Uterus (tissue), 4 donors: ENCODE measurements around the gene ZNF777. TPM values are rescaled to one million over a fixed set of nuclear protein-coding genes. Genes with fewer than 3 reads are reported as not detected.

Source experiments
- DNase-seq, 2 donors: peaks; one replicate each; pipeline ENCODE4 v3.0.0-alpha.2; 2019 to 2020
- H3K27ac ChIP-seq, 2 donors: fragments of 200-600 bp; sonication (generic); 1 replicate in 1 of 2; 2 replicates in 1 of 2; pipeline ENCODE4 v1.5.1; 2016 to 2018
- H3K27me3 ChIP-seq, 2 donors: fragments of 200-600 bp; sonication (generic); one replicate each; pipeline ENCODE4 v1.5.1; 2018 to 2019; ENCODE audit warnings: control low read depth in 1 of 2
- H3K36me3 ChIP-seq, 2 donors: fragments of 200-600 bp; sonication (generic); one replicate each; pipeline ENCODE4 v1.5.1; 2019; ENCODE audit warnings: control low read depth in 1 of 2
- H3K4me1 ChIP-seq, 2 donors: fragments of 200-600 bp; sonication (generic); one replicate each; pipeline ENCODE4 v1.5.1; 2018 to 2019; ENCODE audit warnings: control low read depth in 1 of 2
- H3K4me3 ChIP-seq, 2 donors: fragments of 200-600 bp; sonication (generic); 1 replicate in 1 of 2; 2 replicates in 1 of 2; pipeline ENCODE4 v1.5.1; 2018 to 2019; ENCODE audit warnings: mild to moderate bottlenecking in 1 of 2
- H3K9me3 ChIP-seq, 2 donors: fragments of 200-600 bp; sonication (generic); one replicate each; pipeline ENCODE4 v1.5.1; 2019; ENCODE audit warnings: control low read depth in 1 of 2
- POLR2A ChIP-seq, 2 donors: fragments of 450-650 bp; IDR thresholded peaks; one replicate each; pipeline ENCODE4 v1.6.1; 2016; ENCODE audit warnings: antibody characterized with exemption in 2 of 2, mild to moderate bottlenecking in 1 of 2, moderate library complexity in 1 of 2
- intact Hi-C: fragments of 100-400 bp; cut with DNase I; formaldehyde crosslinking; loops from one replicate; pipeline ENCODE4 v1.15.1; 2023; ENCODE audit warnings: low total_unique reads
- total RNA-seq, 4 donors: library from RNA; depleted of rRNA in 3 of 4; stranded (reverse); fragments of >200 nt in 3 of 4; gene quantifications; one replicate each; pipeline versions ENCODE4 v1.1.0 to v1.2.4, GENCODE V29; 2014 to 2023
- TF ChIP-seq, protein P1 (sequence below), 4 experiments: fragments of 200-600 bp in 2 of 4; fragments of 450-650 bp in 2 of 4; sonication (generic) in 2 of 4; IDR thresholded peaks; one replicate each; pipeline ENCODE4 v1.5.1; 2016 to 2019; ENCODE audit warnings: antibody characterized with exemption in 4 of 4, mild to moderate bottlenecking in 2 of 4, moderate library complexity in 1 of 4
- donor health status: DM: yes; HTN: yes; CAD: no.

ZNF777 gene
- 10 to 100 TPM in 1 of 4 donors, 1 to 10 TPM in 3; 4.4 to 15.9 (median 5.8) TPM for total RNA-seq

DNA sequence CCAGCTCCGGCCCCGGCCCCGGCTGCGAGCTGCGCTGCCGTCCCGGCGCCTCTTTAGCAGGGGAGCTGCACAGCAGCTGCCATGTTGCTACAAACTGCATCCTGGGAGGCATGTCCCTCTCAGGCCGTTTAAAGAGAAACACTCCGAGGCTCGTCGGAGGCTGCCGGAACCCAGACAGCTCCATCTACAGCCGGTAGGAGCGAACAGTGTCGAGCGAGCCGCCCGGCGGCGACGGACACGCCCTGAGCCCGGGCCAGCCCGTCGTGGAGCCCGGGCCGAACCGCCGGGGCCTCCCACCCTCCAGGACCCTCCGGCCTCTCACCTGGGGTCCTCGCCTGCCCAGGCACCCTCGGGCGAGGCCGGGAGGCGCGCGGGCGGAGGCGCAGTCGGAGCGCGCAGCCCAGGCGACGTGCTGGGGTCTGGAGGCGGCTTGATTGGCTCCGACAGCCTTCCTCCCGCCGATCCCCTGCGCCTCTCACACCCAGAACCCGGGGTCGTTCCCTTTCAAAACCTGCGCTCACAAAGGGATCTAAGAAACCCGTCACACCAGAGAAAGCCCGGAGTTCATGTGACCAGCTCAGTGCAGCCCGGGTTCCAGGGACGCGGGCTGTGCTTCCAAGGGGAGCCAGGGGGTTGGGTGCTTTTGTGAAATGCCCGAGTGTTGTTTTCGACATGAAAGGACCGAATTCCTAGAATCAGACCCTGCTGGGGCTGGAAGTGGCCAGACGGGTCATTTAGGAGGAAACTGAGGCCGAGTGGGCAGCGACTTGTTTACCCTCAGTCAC lies at the start of gene ZNF777:
Gene ZNF777 (minus strand): TSS at position 570 of the 785 bp plus-strand sequence. CDS start 5,040 bp downstream, outside the sequence.
- no peaks in the 10 kb centered on the region for H3K36me3 ChIP-seq
- DNase-seq: peak; percentile 72 to 74
- intact Hi-C loops: no loop called here

DNA sequence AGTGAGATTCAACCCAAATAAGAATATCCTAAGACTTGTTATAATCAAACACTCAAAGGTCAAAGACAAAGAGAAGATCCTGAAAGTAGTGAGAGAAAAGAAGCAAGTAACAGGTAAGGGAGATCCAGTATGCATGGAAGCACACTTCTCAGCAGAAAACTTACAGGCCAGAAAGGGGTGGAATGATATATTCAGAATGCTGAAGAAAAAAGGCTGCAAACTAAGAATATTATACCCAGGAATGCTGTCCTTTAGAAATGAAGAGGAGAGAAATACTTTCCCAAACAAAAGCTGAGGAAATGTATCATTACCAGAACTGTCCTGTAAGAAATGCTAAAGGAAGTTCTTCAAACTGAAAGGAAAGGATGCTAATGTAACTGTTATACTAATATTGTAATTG lies 49.4 kb upstream of the ZNF777 start:
- no peaks in the 10 kb centered on the region for H3K27me3 ChIP-seq
- no peak overlapping the region for H3K4me3 ChIP-seq
- intact Hi-C loops: no loop called here
- H3K9me3 ChIP-seq: peaks cover 0 to 30% of the 10 kb centered on the region in 2 donors
- no peak for DNase-seq
- no peaks in the 10 kb centered on the region for H3K36me3 ChIP-seq
- no peaks in the 10 kb centered on the region for H3K4me1 ChIP-seq
- no peak for TF ChIP-seq POLR2A (IDR thresholded peaks at IDR 0.05)
- TF ChIP-seq, protein P1, sequence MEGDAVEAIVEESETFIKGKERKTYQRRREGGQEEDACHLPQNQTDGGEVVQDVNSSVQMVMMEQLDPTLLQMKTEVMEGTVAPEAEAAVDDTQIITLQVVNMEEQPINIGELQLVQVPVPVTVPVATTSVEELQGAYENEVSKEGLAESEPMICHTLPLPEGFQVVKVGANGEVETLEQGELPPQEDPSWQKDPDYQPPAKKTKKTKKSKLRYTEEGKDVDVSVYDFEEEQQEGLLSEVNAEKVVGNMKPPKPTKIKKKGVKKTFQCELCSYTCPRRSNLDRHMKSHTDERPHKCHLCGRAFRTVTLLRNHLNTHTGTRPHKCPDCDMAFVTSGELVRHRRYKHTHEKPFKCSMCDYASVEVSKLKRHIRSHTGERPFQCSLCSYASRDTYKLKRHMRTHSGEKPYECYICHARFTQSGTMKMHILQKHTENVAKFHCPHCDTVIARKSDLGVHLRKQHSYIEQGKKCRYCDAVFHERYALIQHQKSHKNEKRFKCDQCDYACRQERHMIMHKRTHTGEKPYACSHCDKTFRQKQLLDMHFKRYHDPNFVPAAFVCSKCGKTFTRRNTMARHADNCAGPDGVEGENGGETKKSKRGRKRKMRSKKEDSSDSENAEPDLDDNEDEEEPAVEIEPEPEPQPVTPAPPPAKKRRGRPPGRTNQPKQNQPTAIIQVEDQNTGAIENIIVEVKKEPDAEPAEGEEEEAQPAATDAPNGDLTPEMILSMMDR (IDR thresholded peaks at IDR 0.05): no peak
- H3K27ac ChIP-seq: no peak overlapping the region

More for the DNA sequence above, at the start of gene ZNF777:
- Histone ChIP-seq H3K4me1 (no peaks in the 10 kb centered on the region), H3K9me3 (no peaks in the 10 kb centered on the region), H3K27ac (peak within 1 kb of the TSS; percentile 77 to 84), H3K4me3 (peak within 1 kb of the TSS; percentile 35 to 68), H3K27me3 (no peaks in the 10 kb centered on the region)
- TF ChIP-seq, protein P1 (IDR thresholded peaks at IDR 0.05): peak in 3 of 4 experiments; percentile 29 to 63 (median 57)
- peak in 1 of 2 donors; percentile 40 for TF ChIP-seq POLR2A (IDR thresholded peaks at IDR 0.05)

DNA sequence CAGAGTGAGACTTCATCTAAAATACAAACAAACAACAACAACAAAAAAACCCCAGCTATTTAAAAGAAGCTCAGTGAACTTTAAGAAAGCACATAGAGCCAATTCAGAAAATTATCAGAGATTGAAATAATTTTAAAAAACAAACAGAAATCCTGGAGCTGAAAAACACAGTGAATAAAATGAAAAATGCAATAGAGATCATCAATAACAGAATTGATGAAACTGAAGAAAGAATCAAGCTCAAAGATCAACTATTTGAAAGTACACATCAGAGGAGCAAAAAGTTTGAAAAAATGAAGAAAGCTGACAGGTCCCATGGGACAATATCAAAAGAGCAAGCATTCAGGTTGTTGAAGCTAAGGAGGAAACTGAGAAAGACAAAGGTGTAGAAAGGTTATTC lies 48.9 kb upstream of the ZNF777 start:
- Histone ChIP-seq H3K27me3 (no peaks in the 10 kb centered on the region), H3K9me3 (peaks cover 0 to 30% of the 10 kb centered on the region in 2 donors), H3K4me1 (no peaks in the 10 kb centered on the region), H3K36me3 (no peaks in the 10 kb centered on the region), H3K27ac (no peak overlapping the region), H3K4me3 (no peak overlapping the region)
- intact Hi-C loops: no loop called here
- TF ChIP-seq, protein P1 (IDR thresholded peaks at IDR 0.05): no peak
- TF ChIP-seq POLR2A (IDR thresholded peaks at IDR 0.05): no peak
- no peak for DNase-seq

DNA sequence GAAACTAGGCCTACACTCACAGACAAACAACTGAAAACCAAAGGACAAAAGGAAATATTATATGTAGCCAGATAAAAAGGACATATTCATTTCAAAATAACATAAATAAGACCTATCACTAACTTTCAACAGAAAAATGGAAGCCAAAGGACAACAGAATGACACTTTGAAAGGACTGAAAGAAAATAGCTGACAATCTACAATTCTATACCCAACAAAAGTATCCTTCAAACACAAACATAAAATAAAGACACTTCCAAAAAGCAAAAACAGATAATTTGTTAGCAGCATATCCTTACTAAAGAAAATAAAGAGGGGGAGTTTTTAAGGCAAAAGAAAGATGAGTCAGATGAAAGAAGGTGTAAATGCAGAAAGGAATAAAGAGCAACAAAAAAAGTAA lies 44.7 kb upstream of the ZNF777 start:
- intact Hi-C loops: no loop called here
- H3K4me3 ChIP-seq: no peak overlapping the region
- no peak for TF ChIP-seq POLR2A (IDR thresholded peaks at IDR 0.05)
- TF ChIP-seq, protein P1 (IDR thresholded peaks at IDR 0.05): no peak

DNA sequence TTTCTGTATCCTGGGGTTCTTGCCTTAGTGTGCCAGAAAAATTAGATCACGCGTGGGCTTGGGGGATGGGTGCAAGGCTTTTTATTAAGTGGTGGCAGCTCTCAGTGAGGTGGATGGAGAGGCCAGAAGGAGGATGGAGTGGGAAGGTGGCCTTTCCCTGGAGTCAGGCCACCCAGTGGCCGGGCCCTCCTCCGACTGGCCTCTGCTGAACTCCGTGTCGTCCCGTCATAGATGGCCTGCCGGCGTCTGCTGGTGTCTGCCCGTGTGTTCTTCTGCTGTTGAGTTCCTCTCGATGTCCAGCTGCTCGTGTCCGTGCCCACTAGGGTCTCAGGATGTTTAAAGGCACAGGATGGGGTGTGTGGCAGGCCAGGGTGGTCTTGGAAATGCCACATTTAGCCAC lies 40.8 kb upstream of the ZNF777 start:
- H3K27me3 ChIP-seq: no peaks in the 10 kb centered on the region
- no peak for TF ChIP-seq POLR2A (IDR thresholded peaks at IDR 0.05)
- TF ChIP-seq, protein P1 (IDR thresholded peaks at IDR 0.05): no peak
- H3K4me3 ChIP-seq: no peak overlapping the region
- H3K4me1 ChIP-seq: no peaks in the 10 kb centered on the region
- no peaks in the 10 kb centered on the region for H3K36me3 ChIP-seq
- H3K27ac ChIP-seq: no peak overlapping the region
- peaks cover 0 to 5% of the 10 kb centered on the region in 2 donors for H3K9me3 ChIP-seq
- intact Hi-C loops: no loop called here
- DNase-seq: no peak

More for the DNA sequence above, 44.7 kb upstream of the ZNF777 start:
- Histone ChIP-seq H3K36me3 (no peaks in the 10 kb centered on the region), H3K27me3 (no peaks in the 10 kb centered on the region), H3K4me1 (no peaks in the 10 kb centered on the region), H3K9me3 (peaks cover 0 to 25% of the 10 kb centered on the region in 2 donors), H3K27ac (no peak overlapping the region)
- DNase-seq: no peak
